KBM-7 (cell line): ENCODE results near the gene MESP2.

Experiments
- DNase-seq: peaks from one replicate; pipeline ENCODE4 v3.0.0-alpha.2; 2015
- in situ Hi-C: fragments of 300-500 bp; cut with MboI; formaldehyde crosslinking; loops from 2 replicates; pipeline ENCODE4 v1.14.3; 2020; ENCODE audit warnings: low sequenced_read_pairs, low pct_unique_long_range_greater_than_20kb, mixed read lengths

Gene MESP2

GRCh38 chr15:89776274-89777072 is at the start of gene MESP2:
Gene MESP2, plus strand, starts transcription at chr15:89776332. Its CDS starts 26 bp downstream, at chr15:89776358.
- DNase-seq, result peak; percentile 64
- in situ Hi-C loops, result no loop called here

- in situ Hi-C loops, result no loop called here
- DNase-seq, result no peak
Measured at GRCh38 chr15:89728254-89728653, 47.9 kb upstream of the MESP2 start.

GRCh38 chr15:89731275-89731674 is 44.9 kb upstream of the MESP2 start:
- DNase-seq, result no peak
- in situ Hi-C loops, result no loop called here

GRCh38 chr15:89732451-89733172 is 43.5 kb upstream of the MESP2 start:
- DNase-seq, result no peak
- in situ Hi-C loops, result no loop called here

GRCh38 chr15:89735773-89736172 is 40.4 kb upstream of the MESP2 start:
- no peak for DNase-seq
- in situ Hi-C loops, result no loop called here

- in situ Hi-C loops, result no loop called here
- peak; percentile 85 for DNase-seq
Measured at GRCh38 chr15:89740137-89740536, 36.0 kb upstream of the MESP2 start.

GRCh38 chr15:89743011-89743410 is 33.1 kb upstream of the MESP2 start:
- in situ Hi-C loops, result no loop called here
- DNase-seq, result no peak

GRCh38 chr15:89743594-89743993 is 32.5 kb upstream of the MESP2 start:
- in situ Hi-C loops, result no loop called here
- DNase-seq, result no peak

GRCh38 chr15:89745131-89745530 is 31.0 kb upstream of the MESP2 start:
- no peak for DNase-seq
- in situ Hi-C loops, result no loop called here

- in situ Hi-C loops, result no loop called here
- no peak for DNase-seq
Measured at GRCh38 chr15:89745768-89746167, 30.4 kb upstream of the MESP2 start.

- in situ Hi-C loops, result no loop called here
- DNase-seq, result no peak
Measured at GRCh38 chr15:89746386-89746780, 29.7 kb upstream of the MESP2 start.

GRCh38 chr15:89747708-89748682 is 28.1 kb upstream of the MESP2 start:
- in situ Hi-C loops, result no loop called here
- DNase-seq, result no peak

- DNase-seq, result no peak
Measured at GRCh38 chr15:89749054-89749453, 27.1 kb upstream of the MESP2 start.

GRCh38 chr15:89749526-89749925 is 26.6 kb upstream of the MESP2 start:
- DNase-seq, result no peak
- in situ Hi-C loops, result no loop called here

More at GRCh38 chr15:89749054-89749453, 27.1 kb upstream of the MESP2 start:
- in situ Hi-C loops, result no loop called here

- in situ Hi-C loops, result loop anchor here (25.0 kb wide), 2 partner anchors 137 to 337 kb away; partner anchors contain the start of gene AP3S2
- DNase-seq, result no peak
Measured at GRCh38 chr15:89749951-89750559, 26.1 kb upstream of the MESP2 start.

- in situ Hi-C loops, result loop anchor here (25.0 kb wide), 2 partner anchors 136 to 336 kb away; partner anchors contain the start of gene AP3S2
- peak; percentile 92 for DNase-seq
Measured at GRCh38 chr15:89750560-89751542, 25.3 kb upstream of the MESP2 start, which contains the start of gene MESP1. Gene MESP1, minus strand, starts transcription at chr15:89751249. Its CDS starts 18 bp downstream, at chr15:89751231.

GRCh38 chr15:89751748-89752147 is 24.4 kb upstream of the MESP2 start:
- DNase-seq, result no peak
- in situ Hi-C loops, result loop anchor here (25.0 kb wide), 2 partner anchors 136 to 336 kb away; partner anchors contain the start of gene AP3S2
